NCI-H1417 treated with DMSO at 0.1 percent for 48 hours (cell line): ENCODE measurements around the gene MYLK2.
A peak's percentile ranks its signal among the peaks of the same experiment; 100 is the strongest.

Experiments
- DNase-seq: peaks from one replicate; lab custom pipeline; 2025; lab: John Stamatoyannopoulos, UW

MYLK2 gene

DNA sequence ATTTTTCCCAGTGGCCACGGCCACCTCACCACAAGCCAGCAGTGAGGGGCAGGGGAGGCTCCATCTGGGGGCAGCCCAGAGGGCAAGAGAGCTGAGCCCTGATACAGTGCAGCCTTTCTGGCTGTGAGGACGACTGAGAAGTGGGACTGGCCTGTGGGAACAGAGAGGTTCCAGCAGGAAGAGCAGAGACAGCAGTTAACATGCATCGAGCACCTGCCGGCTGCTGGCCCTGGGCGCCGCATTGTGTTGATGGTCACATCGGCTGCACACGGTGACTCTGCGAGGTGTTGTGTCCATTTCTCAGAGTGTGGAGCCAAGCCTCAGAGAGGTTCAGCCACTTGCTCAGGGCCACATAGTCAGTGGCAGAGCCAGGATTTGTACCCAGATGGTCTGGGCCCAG, 16.4 kb downstream of the MYLK2 start:
- DNase-seq, result no peak

DNA sequence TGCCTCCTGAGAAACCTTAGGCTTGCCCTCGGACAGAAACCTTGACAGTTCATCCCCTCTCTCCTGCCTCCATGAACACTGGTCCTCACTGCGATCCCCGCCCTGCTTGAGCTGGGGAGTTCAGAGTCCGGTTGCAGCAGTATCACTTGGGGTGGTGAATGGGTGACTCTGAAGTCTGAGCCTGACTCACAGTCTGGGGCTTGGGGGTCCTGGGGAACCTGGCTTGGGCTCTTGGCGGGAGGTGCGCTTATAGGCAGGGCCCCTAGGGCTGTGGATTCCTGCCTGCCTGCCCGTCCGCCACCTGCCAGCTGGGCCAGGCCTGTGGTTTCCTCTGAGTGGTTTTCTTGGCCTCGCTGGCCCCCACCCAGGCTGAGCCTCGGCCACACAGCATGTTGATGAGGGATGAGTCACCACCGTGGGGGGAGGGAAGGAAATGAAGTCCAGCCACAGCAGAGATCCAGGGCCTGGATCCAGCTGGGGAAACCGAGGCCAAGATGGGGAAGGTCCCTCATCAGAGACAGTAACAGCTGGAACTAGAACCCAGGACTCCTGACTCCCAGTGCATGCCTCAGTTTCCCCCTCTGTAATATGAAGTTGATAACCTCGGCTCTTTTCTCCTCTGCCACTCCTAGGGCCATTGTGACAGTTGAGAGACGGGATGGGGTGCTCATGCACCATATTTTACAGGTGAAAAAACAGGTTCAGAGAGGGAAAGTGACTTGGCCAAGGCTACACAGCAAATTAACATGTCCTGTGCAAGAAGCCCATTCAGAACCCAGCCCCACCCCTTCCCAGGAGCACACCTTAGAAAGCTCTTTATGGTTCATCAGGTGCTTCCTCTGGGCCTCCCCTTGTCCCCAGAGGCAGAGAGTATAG, 17.1 kb downstream of the MYLK2 start:
- no peak for DNase-seq

DNA sequence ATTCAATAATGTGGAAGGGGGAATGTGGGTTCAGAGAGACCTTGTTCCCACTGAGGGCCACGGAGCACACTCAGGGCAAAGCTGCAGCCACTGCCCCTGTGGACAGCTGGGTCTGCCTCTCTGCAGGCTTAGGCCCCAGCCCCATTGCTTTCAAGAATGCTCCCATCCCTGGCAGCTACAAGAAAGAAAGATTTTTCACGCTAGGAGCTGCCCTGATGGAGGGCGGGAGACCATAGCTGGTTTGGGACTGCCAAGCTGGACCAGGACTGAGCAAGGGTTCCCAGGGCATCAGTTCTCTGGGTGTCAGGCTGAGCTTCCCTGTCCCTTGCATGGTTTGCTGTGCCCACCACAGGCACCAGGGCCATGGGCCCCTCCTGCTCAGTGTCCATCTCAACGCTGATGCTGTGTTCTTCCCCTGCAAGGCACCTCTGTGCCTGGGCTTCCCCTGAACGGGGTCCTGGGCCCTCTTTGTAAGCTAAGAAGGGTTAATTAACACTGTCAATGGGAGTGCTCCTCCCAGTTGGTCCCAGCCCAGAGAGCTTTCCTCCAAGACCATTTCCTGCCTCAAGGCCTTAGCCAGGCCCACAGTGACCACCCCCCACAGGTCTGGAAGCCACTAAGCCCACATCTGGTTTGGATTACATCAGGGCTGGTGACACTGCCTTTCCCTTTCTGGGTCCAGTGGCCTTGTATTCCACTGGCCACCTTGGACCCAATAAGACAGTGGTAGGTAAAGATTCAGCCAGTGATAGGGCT, 17.9 kb downstream of the MYLK2 start:
- no peak for DNase-seq

DNA sequence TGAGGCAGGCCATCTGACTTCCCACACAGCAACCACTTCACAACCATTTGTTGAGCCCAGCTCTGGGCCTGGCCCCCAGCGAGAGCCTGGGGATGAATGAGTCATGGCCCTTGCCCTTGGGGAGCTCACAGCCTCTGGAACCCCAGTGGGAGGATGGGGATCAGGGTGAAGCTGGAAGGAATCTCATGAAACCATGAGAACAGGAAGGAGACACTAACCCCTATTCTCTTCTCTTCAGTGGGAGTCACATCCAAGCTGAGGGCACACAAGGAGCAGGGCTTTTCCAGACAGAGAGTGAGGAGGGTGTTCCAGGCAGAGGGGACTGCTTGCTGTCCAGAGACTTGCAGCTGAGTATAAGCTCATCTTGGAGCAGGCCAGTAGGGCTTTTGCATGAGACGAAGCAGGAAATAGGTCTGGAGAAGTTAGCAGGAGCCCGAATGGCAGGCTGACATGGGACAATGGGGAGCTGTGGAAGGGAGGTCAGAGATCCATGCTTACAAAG, 18.8 kb downstream of the MYLK2 start:
- DNase-seq, result no peak

DNA sequence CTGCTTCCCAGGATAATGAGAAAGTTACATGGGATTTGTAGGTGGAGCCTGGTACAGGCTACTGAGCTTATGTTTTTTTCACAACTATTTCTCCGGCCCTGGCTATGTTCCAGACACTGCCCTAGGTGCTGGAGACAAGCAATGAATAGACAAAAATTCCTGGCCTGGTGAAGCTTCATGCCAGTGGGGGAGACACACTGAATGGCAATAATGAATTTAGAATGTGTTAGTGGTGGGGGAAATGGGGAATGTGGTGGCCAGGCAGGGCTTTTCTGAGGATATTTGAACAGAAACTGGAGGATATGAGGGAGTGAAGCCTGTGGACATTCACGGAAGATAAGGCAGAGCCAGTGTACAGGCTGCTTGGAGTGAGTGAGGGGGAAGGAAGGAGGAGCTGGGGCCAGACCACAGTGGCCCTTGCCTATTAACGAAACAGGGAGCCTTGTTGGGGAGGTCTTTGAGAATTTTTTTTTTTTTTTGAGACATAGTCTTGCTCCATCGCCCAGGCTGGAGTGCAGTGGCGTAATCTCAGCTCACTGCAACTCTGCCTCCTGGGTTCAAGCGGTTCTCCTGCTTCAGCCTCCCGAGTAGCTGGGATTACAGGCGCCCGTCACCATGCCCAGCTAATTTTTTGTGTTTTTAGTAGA, 19.6 kb downstream of the MYLK2 start:
- DNase-seq, result no peak

DNA sequence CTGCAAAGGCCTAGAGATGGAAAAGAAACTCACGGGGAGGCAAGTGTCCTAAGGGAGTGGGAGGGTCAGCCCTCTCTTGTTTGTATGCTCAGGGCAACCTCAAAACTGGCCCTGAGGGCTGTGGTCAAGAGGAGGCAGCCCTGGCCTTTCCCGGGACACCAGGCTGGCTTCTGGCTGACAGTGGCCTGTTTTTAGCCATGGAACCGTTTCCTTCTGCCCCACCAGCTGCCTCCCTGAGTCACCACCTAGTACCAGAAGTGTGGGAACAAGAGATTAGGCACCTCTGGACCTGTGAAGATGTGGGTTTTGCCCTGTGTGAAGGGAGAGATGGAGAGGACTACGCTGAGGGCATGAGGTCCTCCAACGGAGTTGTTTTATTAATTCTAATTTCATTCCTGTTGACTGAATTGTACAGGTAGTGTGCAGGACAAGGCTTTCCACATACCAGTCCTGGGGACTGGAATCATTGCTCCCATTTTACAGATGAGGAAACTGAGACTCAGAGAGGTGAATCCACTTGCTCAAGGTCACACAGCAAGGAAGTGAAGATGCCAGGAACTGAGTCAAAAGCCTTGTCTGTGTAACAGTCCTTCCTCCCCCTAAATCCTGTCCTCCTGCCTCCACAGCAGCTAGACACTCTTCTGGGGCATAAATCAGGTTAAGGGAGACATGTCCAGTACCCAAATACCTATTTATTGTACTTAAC, 20.8 kb downstream of the MYLK2 start:
- DNase-seq, result no peak

DNA sequence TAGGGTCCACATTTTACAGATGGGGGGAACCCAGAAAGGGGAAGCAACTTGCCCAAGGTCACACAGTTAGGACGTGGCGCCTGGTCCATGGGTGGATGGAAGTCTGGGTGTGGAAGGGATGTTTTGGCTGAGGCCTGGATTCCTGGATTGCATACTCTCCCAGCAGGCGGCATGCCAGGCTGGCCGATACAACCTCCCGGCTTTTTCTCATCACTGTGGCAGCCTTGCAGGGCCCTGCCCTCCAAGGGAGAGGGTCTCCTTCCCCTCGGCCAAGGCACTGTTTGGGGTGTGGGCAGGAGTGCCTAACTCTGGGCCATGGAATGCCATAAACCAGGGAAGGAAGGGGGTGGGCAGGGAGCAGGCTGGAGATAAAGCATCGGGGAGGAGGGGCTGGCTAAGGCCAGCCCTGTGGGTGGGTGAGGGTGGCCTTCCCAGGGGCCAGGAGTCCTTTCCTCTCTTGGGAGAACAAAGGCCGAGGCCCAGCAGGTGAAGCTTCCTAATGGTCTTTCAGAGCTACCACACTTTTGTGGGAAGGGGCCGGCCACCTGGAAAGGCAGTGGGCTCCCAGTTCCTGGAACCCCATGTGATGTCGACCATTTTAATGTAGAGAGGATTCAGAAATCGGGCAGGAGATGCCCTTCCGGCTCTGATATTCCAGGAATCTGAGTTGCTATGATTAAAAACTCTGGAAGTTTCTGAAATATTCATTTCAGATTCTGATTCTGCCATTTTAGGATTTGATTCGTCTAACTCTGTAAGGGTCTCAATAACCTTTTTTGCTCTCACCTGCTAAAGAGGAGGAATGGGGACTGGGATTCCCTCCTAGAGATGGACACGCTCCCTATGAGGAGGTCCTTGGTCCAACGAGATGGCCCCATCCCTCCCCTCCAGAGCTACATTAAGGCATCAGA, 22.0 kb downstream of the MYLK2 start:
- no peak for DNase-seq

DNA sequence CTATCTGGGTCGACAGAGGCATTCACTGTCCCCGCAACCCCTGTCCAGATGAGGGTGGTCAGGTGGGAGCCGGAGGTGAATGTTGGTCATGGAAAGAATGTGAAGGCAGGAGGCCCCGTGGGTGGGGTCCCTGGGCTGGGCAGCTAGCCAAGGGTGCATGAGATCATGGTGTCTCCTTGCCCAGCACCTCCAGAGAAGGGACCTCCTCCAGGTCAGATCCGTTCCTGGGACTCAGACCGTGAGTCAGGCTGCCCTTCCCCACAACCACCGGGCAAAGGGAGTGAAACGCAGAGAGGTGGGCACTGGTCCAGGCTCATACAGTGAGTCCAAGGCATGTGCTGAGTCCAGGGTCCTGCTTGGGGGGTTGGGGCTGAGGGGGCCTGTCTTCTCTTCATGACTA, 22.8 kb downstream of the MYLK2 start:
- no peak for DNase-seq

DNA sequence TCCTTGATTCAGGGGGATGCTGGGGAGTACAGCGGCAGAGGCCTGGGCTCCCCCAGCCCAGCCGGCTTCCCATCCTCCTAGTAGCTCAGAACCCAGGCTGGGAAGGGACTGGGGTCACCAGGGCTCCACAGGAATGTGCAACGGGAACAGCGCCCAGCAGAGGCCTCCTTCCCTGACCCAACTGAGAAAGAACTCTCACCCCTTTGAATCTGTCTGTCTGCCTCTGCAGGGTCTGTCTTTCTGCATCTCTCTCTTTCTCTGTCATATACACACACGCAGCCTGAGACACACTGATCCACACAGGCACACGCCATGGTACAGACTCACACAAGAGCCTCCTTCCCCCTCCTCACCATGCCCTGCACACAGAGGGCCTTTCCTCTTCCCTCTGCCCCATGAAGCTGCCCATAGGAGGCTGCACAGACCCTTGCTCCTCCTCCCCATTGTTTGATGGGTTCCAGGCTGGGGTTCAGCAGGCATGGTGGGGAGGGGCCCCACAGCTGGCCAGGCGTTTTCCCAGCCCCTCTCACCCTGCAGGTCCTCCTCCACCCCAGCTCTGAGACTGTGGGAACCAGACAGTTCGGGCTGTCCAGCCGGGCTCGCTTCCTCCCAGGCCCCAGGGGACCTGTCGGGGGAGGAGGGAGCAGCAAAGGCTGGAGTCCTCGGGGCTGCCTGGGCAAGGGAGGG, 23.5 kb downstream of the MYLK2 start:
- DNase-seq, result no peak

DNA sequence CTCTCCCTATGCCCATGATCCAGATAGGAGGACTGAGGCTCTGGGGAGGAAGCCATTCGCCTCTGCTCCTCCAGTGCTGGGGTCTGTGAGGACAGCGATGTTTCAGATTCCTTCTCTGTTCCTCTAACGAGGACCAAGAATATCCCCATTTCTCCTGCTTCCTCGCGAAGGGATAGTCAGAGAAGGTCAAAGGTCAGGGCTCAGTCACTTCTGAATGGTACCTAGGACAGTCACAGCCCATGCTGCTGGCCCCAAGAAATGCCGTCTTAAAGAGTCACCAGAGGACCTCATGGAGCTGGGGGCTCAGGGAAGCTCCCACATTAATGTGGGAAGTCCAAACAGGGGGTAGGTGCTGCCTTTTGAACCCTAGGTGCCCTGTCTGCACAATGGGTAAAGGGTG, 24.1 kb downstream of the MYLK2 start:
- no peak for DNase-seq

DNA sequence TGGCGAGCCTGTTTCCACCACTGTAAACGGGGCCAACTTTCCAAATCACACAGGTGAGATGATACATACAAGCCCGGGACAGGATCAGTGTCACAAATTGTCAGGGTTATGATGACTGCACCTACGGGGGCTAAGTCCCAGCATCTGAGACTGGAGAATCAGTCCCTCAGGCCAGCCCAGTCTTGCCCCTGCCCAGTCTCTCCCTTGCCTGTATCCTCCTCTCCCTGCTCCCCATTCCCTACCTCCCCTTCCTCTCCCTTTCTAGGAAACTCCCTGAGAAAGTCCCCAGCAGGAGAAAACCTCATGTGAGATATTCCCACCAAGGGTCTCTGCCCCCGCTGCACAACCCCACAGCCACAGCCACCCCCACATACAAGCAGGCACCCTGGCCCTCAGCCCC, 24.7 kb downstream of the MYLK2 start:
- no peak for DNase-seq

DNA sequence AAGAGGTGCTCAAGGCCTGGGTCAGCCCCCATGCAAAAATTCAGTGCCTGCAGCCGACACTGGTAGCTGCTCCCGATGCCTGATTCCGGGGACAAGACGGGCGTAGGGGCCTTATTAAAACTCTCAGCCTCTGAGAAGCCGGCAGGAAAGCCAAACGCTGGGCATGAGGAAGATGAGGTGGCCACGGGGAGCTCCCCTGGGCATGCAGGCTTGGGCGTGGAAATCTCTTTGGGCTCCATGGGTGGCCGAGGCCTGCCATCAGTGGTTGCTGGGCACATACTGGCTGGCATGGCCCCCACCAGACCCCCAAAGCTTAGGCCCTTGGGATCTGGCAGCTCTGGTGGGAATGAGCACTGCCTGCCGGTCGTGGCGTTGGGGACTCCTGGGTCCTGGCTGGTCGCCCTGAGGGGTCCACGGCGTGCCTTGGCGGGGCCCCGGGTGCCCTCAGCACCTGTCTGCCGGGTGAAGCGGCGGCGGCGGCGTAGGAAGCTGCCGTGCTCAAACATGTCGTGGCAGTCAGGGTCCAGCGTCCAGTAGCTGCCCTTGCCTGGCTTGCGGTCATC, 25.7 kb downstream of the MYLK2 start:
- DNase-seq, result no peak

DNA sequence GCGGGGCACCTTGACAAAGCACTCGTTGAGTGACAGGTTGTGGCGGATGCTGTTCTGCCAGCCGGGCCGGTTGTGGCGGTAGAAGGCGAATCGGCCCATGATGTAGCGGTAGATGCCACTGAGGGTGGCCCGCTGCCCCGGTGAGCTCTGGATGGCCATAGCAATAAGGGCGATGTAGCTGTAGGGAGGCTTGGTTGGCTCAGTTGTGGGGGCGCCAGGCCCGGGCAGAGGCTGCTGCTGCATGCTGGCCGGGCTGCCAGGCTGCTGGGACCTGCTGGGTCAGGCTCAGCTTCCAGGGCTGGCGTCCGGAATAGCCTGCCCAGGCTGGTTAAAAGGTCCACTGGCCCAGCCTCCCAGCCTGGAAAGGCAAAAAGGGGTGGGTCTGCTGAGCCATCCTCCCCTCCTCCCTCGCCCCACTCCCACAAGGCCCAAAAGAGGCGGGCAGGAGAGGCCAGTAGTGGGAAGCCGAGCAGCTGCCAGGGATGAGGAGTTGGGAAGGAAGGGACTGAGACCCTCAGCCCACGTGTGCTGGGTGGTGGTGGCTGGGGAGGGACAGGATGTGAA, 26.2 kb downstream of the MYLK2 start, which contains the start of gene FOXS1:
FOXS1 (minus strand) TSS at position 305 of the 564 bp plus-strand sequence; CDS start at position 243, 62 bp downstream.
- no peak for DNase-seq

DNA sequence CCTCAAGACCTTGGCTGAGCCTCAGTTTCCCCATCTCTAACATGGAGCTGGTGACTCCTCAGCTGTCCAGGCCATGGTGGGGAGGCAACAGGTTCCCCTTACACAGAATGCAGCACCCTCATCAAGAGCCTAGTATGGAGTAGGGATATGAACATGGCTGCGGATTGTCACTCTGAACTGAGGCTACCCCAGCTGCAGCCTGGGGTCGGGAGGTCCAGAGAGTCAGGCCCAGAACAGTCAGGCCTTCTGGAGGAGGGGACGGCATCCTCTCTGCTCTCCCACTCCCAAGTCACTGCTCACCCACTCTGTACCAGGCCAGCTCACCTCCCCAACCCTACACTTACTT, 27.6 kb downstream of the MYLK2 start:
- no peak for DNase-seq

DNA sequence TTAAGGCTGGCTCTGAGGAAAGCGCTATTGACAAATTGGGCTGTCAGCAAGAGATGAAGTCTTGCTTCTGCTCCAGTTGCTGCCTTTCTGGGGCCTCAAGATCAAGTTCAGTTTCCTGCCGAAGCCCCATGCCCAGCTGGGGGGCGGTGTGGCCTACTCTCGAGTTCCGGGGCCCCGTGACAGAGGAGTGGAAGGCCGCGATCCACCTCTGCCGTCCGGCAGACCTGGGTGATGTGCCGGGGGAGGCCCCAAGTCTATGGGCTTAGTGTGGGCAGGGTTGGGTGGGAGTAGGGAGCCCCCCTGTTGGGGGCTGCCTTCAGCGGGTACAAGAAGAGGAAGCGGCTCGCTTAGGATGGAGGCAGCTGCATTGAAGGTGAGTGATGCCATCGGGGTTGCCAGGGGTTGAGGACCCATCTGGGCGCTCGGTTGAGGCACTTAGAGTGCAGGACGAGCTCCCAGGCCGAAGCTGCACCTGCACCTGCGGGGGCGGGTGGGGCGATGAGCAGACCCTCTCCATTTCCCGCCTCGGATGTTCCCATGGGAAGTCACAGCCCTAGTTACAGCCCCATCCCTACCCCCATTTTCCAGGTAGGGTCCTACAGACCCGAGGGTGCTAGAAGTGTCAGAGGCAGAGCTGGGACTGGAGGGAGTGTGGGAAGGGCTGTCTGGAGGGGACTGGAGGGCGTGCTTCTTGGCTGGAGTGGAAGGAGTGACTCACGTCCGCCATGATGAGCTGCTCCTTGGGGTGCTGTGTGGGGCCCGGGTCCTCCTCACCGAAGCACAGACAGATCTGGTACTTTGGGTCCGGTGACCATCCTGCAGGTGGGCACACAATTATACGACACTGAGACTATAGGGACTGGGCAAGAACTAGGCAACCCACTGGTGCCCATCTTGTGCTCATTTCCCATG, 29.2 kb downstream of the MYLK2 start:
- DNase-seq, result no peak

DNA sequence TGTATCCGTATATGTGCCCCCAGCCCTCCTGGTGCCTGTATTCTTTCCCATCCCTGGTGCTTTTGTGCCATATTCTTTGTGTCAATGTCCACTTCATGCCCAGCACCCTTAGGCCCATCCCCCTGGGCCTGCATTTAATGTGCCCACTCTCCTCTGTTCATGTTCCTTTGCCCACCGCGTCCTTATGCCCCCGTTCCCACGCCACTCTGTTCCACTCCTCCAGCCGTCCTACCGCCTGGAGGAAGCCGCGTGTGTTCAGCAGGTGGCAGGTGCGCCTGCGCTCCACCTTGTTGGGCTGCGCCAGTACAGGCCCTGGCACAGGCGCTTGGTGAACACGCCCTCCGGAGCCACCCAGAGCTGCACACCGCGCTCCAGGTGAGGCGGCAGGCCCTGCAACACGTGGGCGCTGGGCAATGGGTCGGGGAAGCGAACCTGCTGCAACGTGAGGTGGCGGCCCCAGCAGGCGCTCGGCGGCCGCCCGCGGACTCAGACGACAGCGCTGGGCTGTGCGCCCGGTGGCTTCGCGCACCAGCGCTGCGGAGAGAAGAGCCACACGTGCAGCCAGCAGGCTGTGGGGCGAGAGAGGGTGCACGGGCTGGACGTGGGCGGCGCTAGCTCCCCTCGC, 30.3 kb downstream of the MYLK2 start:
- DNase-seq, result peak; percentile 18

DNA sequence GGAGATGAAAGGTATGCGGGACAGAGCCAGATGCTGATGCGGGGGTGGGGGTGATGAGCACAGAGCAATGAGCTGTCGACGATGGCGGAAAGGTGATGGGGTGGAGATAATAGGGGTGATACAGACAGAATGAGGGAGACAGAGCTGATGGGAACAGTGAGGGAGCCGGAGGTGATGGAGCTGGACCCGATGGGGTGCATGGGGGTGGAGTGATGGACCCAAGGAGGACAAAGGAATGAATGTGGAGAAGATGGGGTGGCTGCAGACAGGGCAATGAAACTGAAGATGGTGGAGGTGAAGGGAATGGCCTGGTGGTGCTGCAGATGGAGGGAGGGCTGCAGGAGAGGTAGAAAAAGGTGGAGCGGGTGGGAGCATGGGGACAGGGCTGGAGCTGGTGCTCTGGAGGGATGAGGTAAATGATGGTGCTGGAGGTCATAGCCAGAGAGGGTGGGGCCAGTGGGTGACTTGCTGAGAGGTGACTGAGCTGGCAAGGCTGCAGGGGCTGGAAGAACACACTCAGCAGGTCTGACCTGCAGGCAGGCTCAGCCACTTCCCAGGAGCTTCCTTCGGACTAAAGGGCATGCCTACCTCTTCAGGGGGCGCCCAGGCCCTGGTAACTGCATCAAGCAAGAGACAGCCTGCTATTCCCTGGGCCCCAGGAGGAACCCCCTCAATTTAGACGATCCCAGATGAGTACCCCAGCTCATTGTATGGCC, 32.2 kb downstream of the MYLK2 start:
- no peak for DNase-seq
